ENCODE results near the gene HOXA3. TPM values are rescaled to one million over a fixed set of nuclear protein-coding genes. Genes with fewer than 3 reads are reported as not detected.

HOXA3 gene
- total RNA-seq (2013; cell fraction: nucleolus; rRNA removed), result not detected in 2 replicates
- not detected in 2 replicates for total RNA-seq (2014; rRNA removed)
- not detected in 2 replicates for total RNA-seq (2014; rRNA removed; fragmentation: Illumina TruSeq; extraction: Trizol)
- total RNA-seq (2021), result 0.08 TPM in 1 of 2 replicates, not detected in the other
- not detected for polyA plus RNA-seq (2011; ENCODE audit: low read depth)
- 0.05 and 0.13 TPM in 2 replicates for polyA plus RNA-seq (2011; rRNA removed)
- polyA plus RNA-seq (2011; cell fraction: cytosol; rRNA removed), result 0.02 TPM in 1 of 2 replicates, not detected in the other
- polyA plus RNA-seq (2011; cell fraction: nucleus; rRNA removed), result 0.06 and 0.13 TPM in 2 replicates
- not detected in 2 replicates for polyA plus RNA-seq (2012)
- not detected in 2 replicates for polyA plus RNA-seq (2014; fragmentation: Illumina TruSeq; extraction: Trizol)
- polyA plus RNA-seq (2014; fragmentation: Nextera tagmentation; extraction: Ambion mirVana), result not detected
- not detected in 2 replicates for polyA plus RNA-seq (2014; rRNA removed)
- polyA plus RNA-seq (2016; fragmentation: Nextera tagmentation; extraction: Ambion mirVana), result not detected
- not detected in 2 replicates for polyA minus RNA-seq (2011; rRNA and poly(A)+ RNA removed)
- not detected in 2 replicates for polyA minus RNA-seq (2011; cell fraction: cytosol; rRNA and poly(A)+ RNA removed)
- polyA minus RNA-seq (2011; cell fraction: nucleus; rRNA and poly(A)+ RNA removed), result not detected in 2 replicates
- Bru-seq, nascent RNA, result percentile 17 among the genes with signal in this experiment
- BruChase-seq, experiment 1, labeled RNA remaining after a 6-hour chase, result percentile 5 among the genes with signal in this experiment
- BruChase-seq, experiment 2, labeled RNA remaining after a 2-hour chase, result percentile 14 among the genes with signal in this experiment
- long read RNA-seq, experiment 1, result 0 reads
- long read RNA-seq, experiment 2, result 0 reads

GRCh38 chr7:27151931-27152815, at the start of gene HOXA3:
TSS of gene HOXA3 (minus strand) at chr7:27152583. CDS start at chr7:27110640, 41,943 bp downstream.
- H3K9ac ChIP-seq (ENCODE audit: control insufficient read depth, insufficient read depth, low read length), result no peak within 1 kb of the TSS
- no peak for ATAC-seq
- POLR2A ChIA-PET, result no interaction called here
- DNase-seq (ENCODE audit: low read depth, low spot score), result no peak
- H3K36me3 ChIP-seq (ENCODE audit: control insufficient read depth in 2 of 2, insufficient read depth in 2 of 2, low read length in 1 of 2), result no peaks in the 10 kb centered on the region
- RAD21 ChIA-PET (ENCODE audit: unreplicated experiment), result interaction anchor here (1.3 to 2.8 kb wide), 2 partner anchors 289 to 297 kb away, joined by 3 to 9 read pairs; no protein-coding TSS in a partner anchor
- no peak within 1 kb of the TSS for H3K27ac ChIP-seq (ENCODE audit: control insufficient read depth, insufficient read depth)
- intact Hi-C loops (cut with micrococcal nuclease; ENCODE audit: unreplicated experiment) (no loop called here), in situ Hi-C loops (cut with MboI) (loop anchor here (25.0 kb wide), 1 partner anchor 1065 kb away; no protein-coding TSS in a partner anchor)
- H3K9me3 ChIP-seq (replicated peaks; ENCODE audit: control insufficient read depth, insufficient read depth, low read length), result no peaks in the 10 kb centered on the region; the same call in 2 of the 3 replicates
- 2% methylated on average over 50 of the region's 53 CpGs for WGBS (ENCODE audit: insufficient coverage, insufficient replicate concordance, low lambda C conversion rate, missing lambda C conversion rate)
- H3K27me3 ChIP-seq (replicated peaks in 1 of 2; ENCODE audit: control insufficient read depth in 2 of 2, insufficient read depth in 2 of 2, low read length in 1 of 2), result peaks cover 20 to 59% of the 10 kb centered on the region in 2 experiments
- BruUV-seq (replicated peaks), result no TSS peak
- no peak for FAIRE-seq
- peak; percentile 42 for TF ChIP-seq SUZ12 (IDR thresholded peaks at IDR 0.05; ENCODE audit: unreplicated experiment)
- TF ChIP-seq EZH2 (IDR thresholded peaks at IDR 0.05; ENCODE audit: borderline replicate concordance, control insufficient read depth, low read depth, low read length), result 0 out of 2 replicates have a peak, but pooled peaks have one; percentile 72
- TF ChIP-seq POLR2AphosphoS5 (IDR thresholded peaks at IDR 0.05; ENCODE audit: low read length), result no peak
- peak within 1 kb of the TSS; percentile 67; the same call in 1 of the 2 replicates for H3K4me3 ChIP-seq
- SMC1A ChIA-PET (ENCODE audit: uncharacterized antibody, unreplicated experiment), result interaction anchor here (2.4 to 3.2 kb wide), 2 partner anchors 9 to 297 kb away, joined by 6 to 17 read pairs; no protein-coding TSS in a partner anchor
- H3K4me1 ChIP-seq (ENCODE audit: control insufficient read depth, insufficient read depth, low read length), result no peaks in the 10 kb centered on the region; the same call in 1 of the 2 replicates
- CTCF ChIA-PET, result interaction anchor here (0.7 to 5.5 kb wide), 7 partner anchors 10 to 1257 kb away, joined by 3 to 38 read pairs (median 4); no protein-coding TSS in a partner anchor
- no peaks in the 10 kb centered on the region for H3K79me2 ChIP-seq (ENCODE audit: control insufficient read depth, insufficient read depth, low read length)
- peak within 1 kb of the TSS; percentile 91 for H3K4me2 ChIP-seq (ENCODE audit: control insufficient read depth, insufficient read depth)
- H4K20me1 ChIP-seq (ENCODE audit: control insufficient read depth, insufficient read depth), result no peaks in the 10 kb centered on the region
- H2AFZ ChIP-seq (ENCODE audit: control insufficient read depth, low read depth, low read length), result no peak within 1 kb of the TSS

Measured in GM12878 (cell line).